ENCODE measurements around the gene BHLHA9. TPM values are rescaled to one million over a fixed set of nuclear protein-coding genes. Genes with fewer than 3 reads are reported as not detected.

Gene BHLHA9
- total and polyA plus RNA-seq, 2 of the 8 experiments (the other 6 are each of a cell fraction or from before 2014, with no cell fraction given) = 0.29 to 0.34 TPM

DNA sequence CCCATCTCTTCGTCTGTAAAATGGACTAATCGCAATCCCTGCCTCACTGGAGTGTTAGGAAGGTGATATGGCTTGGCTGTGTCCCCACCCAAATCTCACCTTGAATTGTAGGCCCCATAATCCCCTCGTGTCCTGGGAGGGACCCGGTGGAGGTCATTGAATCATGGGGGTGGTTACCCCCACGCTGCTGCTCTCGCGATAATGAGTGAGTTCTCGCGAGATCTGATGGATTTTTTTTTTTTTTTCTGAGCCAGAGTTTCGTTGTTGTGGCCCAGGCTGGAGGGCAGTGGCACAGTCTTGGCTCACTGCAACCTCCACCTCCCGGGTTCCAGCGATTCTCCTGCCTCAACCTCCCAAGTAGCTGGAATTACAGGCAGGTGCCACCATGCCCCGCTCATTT lies 20.4 kb downstream of the BHLHA9 start:
- no peak overlapping the region for H3K27ac ChIP-seq (ENCODE audit: low read depth, low read length)
- POLR2A ChIA-PET (ENCODE audit: partially characterized antibody) = no interaction called here
- H2AK5ac ChIP-seq (ENCODE audit: low read depth, low read length) = no peak overlapping the region
- H3K79me1 ChIP-seq (ENCODE audit: low read depth, low read length) = no peaks in the 10 kb centered on the region
- H3K9me3 ChIP-seq (ENCODE audit: insufficient read depth in 2 of 2, low read depth in 1 of 2, low read length in 1 of 2) = peaks cover 5 to 12% of the 10 kb centered on the region in 2 experiments; a peak in 3 of 4 replicates
- H2BK120ac ChIP-seq (replicated peaks; ENCODE audit: low read depth, low read length) = no peak overlapping the region
- H4K8ac ChIP-seq (ENCODE audit: extremely low read depth, insufficient read depth, low read length) = no peak overlapping the region
- DNase-seq (ENCODE audit: low read depth in 1 of 2, low spot score in 2 of 2) (no peak), FAIRE-seq (no peak)
- 94% methylated on average over 13 of the region's 13 CpGs; no CpG with 5 or more reads in 1 of the 2 experiments for WGBS, 2 experiments (ENCODE audit: extremely low coverage in 1 of 2, insufficient coverage in 1 of 2, insufficient read length in 1 of 2, insufficient replicate concordance in 2 of 2, low coverage in 1 of 2, low lambda C conversion rate in 2 of 2, missing lambda C conversion rate in 1 of 2)
- H3K4me2 ChIP-seq (ENCODE audit: insufficient read depth in 1 of 2, low read depth in 2 of 2, low read length in 2 of 2) = no peak overlapping the region
- H3K27me3 ChIP-seq (replicated peaks in 1 of 4; ENCODE audit: control insufficient read depth in 3 of 4, extremely low read depth in 1 of 4, insufficient read depth in 3 of 4, low read length in 3 of 4) = no peaks in the 10 kb centered on the region
- H3K14ac ChIP-seq (ENCODE audit: insufficient read length) = no peak overlapping the region
- no peak overlapping the region for H3K23ac ChIP-seq (ENCODE audit: insufficient read length)
- H3K4me1 ChIP-seq (replicated peaks in 1 of 4; ENCODE audit: control insufficient read depth in 3 of 4, insufficient read depth in 4 of 4, low read length in 3 of 4) = 0 out of 7 replicates have a peak, but pooled peaks cover 0 to 2% (median 0%) of the 10 kb centered on the region in 4 experiments
- CTCF ChIA-PET (ENCODE audit: partially characterized antibody) = interaction anchor here (1.2 kb wide), 1 partner anchor 13 kb away, joined by 3 read pairs; no protein-coding TSS in a partner anchor
- no peak overlapping the region for H3K56ac ChIP-seq (replicated peaks; ENCODE audit: insufficient read length, low read depth, low read length)
- no peak overlapping the region for H3K9ac ChIP-seq (replicated peaks in 1 of 4; ENCODE audit: extremely low read depth in 1 of 4, low read depth in 3 of 4, low read length in 3 of 4)
- H3K4ac ChIP-seq (replicated peaks; ENCODE audit: insufficient read length, low read depth, low read length) = no peak overlapping the region
- no peak overlapping the region for H2BK12ac ChIP-seq (ENCODE audit: low read depth, low read length)
- no peak overlapping the region for H2BK15ac ChIP-seq (ENCODE audit: low read length)
- H2BK5ac ChIP-seq (ENCODE audit: low read depth, low read length) = no peak overlapping the region
- H3K23me2 ChIP-seq (ENCODE audit: low read depth, low read length) = peaks cover 3% of the 10 kb centered on the region; the same call in 1 of the 2 replicates
- H4K91ac ChIP-seq (replicated peaks; ENCODE audit: insufficient read length, low read length) = no peak overlapping the region
- no peak overlapping the region for H3K4me3 ChIP-seq (ENCODE audit: extremely low read depth in 1 of 4, insufficient read depth in 2 of 4, low read depth in 3 of 4, low read length in 4 of 4)
- H2BK20ac ChIP-seq (ENCODE audit: low read length) = no peak overlapping the region
- H3K79me2 ChIP-seq (ENCODE audit: control insufficient read depth in 1 of 2, insufficient read depth in 2 of 2, low read length in 2 of 2) = no peaks in the 10 kb centered on the region
- no peak overlapping the region for H4K5ac ChIP-seq (ENCODE audit: insufficient read length, low read depth, low read length)
- no peak overlapping the region for H2AFZ ChIP-seq (ENCODE audit: low read length)
- H3K18ac ChIP-seq (ENCODE audit: extremely low read depth, low read length) = no peak overlapping the region
- H3K36me3 ChIP-seq (ENCODE audit: control insufficient read depth in 2 of 4, insufficient read depth in 4 of 4, low read length in 3 of 4) = no peaks in the 10 kb centered on the region
- H4K20me1 ChIP-seq (replicated peaks in 1 of 2; ENCODE audit: control insufficient read depth in 1 of 2, insufficient read depth in 2 of 2, low read length in 2 of 2) = no peaks in the 10 kb centered on the region
- TF ChIP-seq SIRT6 (IDR thresholded peaks at IDR 0.05; ENCODE audit: low read length) (no peak), BCL11A (IDR thresholded peaks at IDR 0.05; ENCODE audit: low read depth in 2 of 2, low read length in 2 of 2) (no peak), RAD21 (IDR thresholded peaks at IDR 0.05 in 1 of 2, conservative IDR thresholded peaks at IDR 0.05 in 1 of 2; ENCODE audit: low read depth in 2 of 2, low read length in 2 of 2) (no peak), RNF2 (IDR thresholded peaks at IDR 0.05; ENCODE audit: borderline replicate concordance, low read depth, low read length, missing control alignments, poor library complexity, severe bottlenecking) (no peak), KDM5A (IDR thresholded peaks at IDR 0.05; ENCODE audit: low read length) (no peak), NRF1 (IDR thresholded peaks at IDR 0.05; ENCODE audit: low read depth, low read length) (no peak)
